Upper lobe of right lung (tissue), 1 donor: ENCODE data around the gene GPBP1L1. TPM values are rescaled to one million over a fixed set of nuclear protein-coding genes. Genes with fewer than 3 reads are reported as not detected.

Experiments used
- ATAC-seq: fragments of 200-7000 bp; cut with Tn5 transposase; one replicate; pipeline ENCODE4 v1.9.1; 2020; ENCODE audit warnings: mild to moderate bottlenecking, moderate library complexity
- DNase-seq: peaks from one replicate; pipeline ENCODE4 v3.0.0-alpha.2; 2020
- H3K27ac ChIP-seq: fragments of 200-600 bp; one replicate; pipeline ENCODE4 v1.8.0; 2022
- H3K27me3 ChIP-seq: fragments of 200-600 bp; one replicate; pipeline ENCODE4 v1.8.0; 2022; ENCODE audit warnings: mild to moderate bottlenecking
- H3K36me3 ChIP-seq: fragments of 200-600 bp; one replicate; pipeline ENCODE4 v1.8.0; 2022
- H3K4me1 ChIP-seq: fragments of 200-600 bp; one replicate; pipeline ENCODE4 v1.8.0; 2022
- H3K4me3 ChIP-seq: fragments of 200-600 bp; one replicate; pipeline ENCODE4 v1.8.0; 2022; ENCODE audit warnings: mild to moderate bottlenecking
- H3K9me3 ChIP-seq: fragments of 200-600 bp; one replicate; pipeline ENCODE4 v1.8.0; 2022
- CTCF ChIP-seq: fragments of 200-600 bp; IDR thresholded peaks from one replicate; pipeline ENCODE4 v1.8.0; 2022; ENCODE audit warnings: antibody characterized with exemption
- intact Hi-C: fragments of 100-400 bp; cut with DNase I; formaldehyde crosslinking; loops from one replicate; pipeline ENCODE4 v1.11.0; 2022
- total RNA-seq: library from RNA; stranded (reverse); fragmentation: NEBNext Ultra II Directional; extraction: Animal tissue kit (Norgen Biotek cat#: 25700); gene quantifications from one replicate; pipeline ENCODE4 v1.2.1, GENCODE V29; 2021
- donor health status: DM: no; HTN: yes; CAD: no; lungs with severe emphysema.

GPBP1L1 gene
- total RNA-seq, 1 donor from 2014 or later, result 137 TPM

DNA sequence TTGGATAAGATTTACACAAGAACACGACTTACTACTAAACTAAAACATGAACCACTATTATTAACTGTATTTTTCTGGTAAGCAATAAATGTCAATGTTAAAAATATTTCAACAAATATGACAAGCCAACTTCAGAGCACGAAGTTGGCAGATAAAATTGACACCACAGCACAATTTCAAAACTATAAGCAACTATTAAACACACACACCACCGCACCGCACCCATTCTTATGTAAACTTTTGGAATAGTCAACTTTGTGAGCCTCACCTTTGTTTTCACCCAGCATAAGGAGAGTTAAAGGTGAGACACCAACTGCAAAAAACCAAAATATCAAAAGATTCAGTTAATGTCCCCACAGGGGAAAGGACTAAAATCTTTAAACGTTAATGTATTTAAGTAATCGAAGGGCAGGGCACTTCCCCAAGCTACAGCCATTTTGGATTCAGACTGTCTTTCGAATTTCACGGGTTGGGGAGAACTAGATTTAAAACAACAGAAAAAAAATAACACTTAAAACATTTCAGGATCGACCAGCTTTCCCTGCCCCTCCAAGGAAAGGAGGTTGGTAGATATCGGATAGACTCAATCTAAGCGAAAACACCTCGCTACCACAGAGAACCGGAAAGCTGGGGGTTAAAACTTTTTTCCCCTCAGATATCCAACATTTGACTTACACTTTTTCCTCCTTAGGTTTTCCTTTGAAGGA, 872 bp downstream of the GPBP1L1 start:
- intact Hi-C loops, result no loop called here
- Histone ChIP-seq H3K36me3 (no peaks in the 10 kb centered on the region), H3K27me3 (no peaks in the 10 kb centered on the region), H3K4me3 (peak overlapping the region; percentile 74), H3K4me1 (peaks cover 58% of the 10 kb centered on the region), H3K27ac (peak overlapping the region; percentile 99), H3K9me3 (no peaks in the 10 kb centered on the region)
- TF ChIP-seq CTCF, result no peak
- ATAC-seq, result no peak
- no peak for DNase-seq

GRCh38 chr1:45684402-45684801, 1.9 kb downstream of the GPBP1L1 start:
- no peak overlapping the region for H3K27ac ChIP-seq
- ATAC-seq (no peak), DNase-seq (no peak)
- intact Hi-C loops, result no loop called here
- H3K4me1 ChIP-seq, result peaks cover 66% of the 10 kb centered on the region
- H3K9me3 ChIP-seq, result no peaks in the 10 kb centered on the region
- no peaks in the 10 kb centered on the region for H3K36me3 ChIP-seq
- H3K4me3 ChIP-seq, result peak overlapping the region; percentile 74
- TF ChIP-seq CTCF, result no peak
- H3K27me3 ChIP-seq, result no peaks in the 10 kb centered on the region

GRCh38 chr1:45682942-45683341, 3.4 kb downstream of the GPBP1L1 start:
- Histone ChIP-seq H3K36me3 (no peaks in the 10 kb centered on the region), H3K27ac (no peak overlapping the region), H3K4me1 (peaks cover 72% of the 10 kb centered on the region), H3K4me3 (no peak overlapping the region), H3K27me3 (no peaks in the 10 kb centered on the region), H3K9me3 (no peaks in the 10 kb centered on the region)
- DNase-seq (no peak), ATAC-seq (no peak)
- intact Hi-C loops, result no loop called here
- TF ChIP-seq CTCF, result no peak

DNA sequence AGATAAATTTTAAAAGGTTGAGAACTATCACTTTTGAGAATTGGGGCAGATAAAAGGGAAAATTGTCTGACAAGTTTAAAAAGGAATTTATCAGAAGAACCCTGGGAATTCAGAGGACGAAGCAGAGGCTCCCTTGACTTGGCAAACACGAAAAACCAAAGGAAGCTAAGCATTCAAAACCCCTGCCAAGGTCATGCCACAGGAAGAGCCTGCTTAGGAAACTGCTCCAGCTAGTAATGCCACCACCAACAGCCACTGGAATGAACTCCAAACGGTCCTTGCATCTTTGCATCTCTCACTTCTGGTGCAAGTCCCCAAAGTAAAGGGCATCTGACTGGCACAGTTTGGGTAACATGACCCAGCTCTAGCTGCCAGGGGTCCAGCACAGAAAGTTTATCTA, 7.2 kb downstream of the GPBP1L1 start:
- Histone ChIP-seq H3K27ac (no peak overlapping the region), H3K27me3 (no peaks in the 10 kb centered on the region), H3K9me3 (no peaks in the 10 kb centered on the region), H3K4me1 (peaks cover 87% of the 10 kb centered on the region), H3K4me3 (no peak overlapping the region), H3K36me3 (no peaks in the 10 kb centered on the region)
- DNase-seq (no peak), ATAC-seq (no peak)
- intact Hi-C loops, result no loop called here
- no peak for TF ChIP-seq CTCF

- H3K4me3 ChIP-seq, result no peak overlapping the region
- ATAC-seq (no peak), DNase-seq (no peak)
- H3K36me3 ChIP-seq, result no peaks in the 10 kb centered on the region
- peaks cover 85% of the 10 kb centered on the region for H3K4me1 ChIP-seq
- H3K9me3 ChIP-seq, result no peaks in the 10 kb centered on the region
- intact Hi-C loops, result no loop called here
- H3K27me3 ChIP-seq, result no peaks in the 10 kb centered on the region
- no peak overlapping the region for H3K27ac ChIP-seq
- TF ChIP-seq CTCF, result no peak
These were observed 7.8 kb downstream of the GPBP1L1 start for GRCh38 chr1:45678489-45678888.
